ENCODE results near the gene XKR3. TPM values are rescaled to one million over a fixed set of nuclear protein-coding genes. Genes with fewer than 3 reads are reported as not detected.
"Not testable (repeated sequence)": the region's sequence is repeated elsewhere in the genome, so short reads cannot be mapped to it uniquely, and the experiment has no call there.

Gene XKR3
- total and polyA plus RNA-seq, 2 donors (not counting 1 experiment from before 2014, with no cell fraction given): not detected

DNA sequence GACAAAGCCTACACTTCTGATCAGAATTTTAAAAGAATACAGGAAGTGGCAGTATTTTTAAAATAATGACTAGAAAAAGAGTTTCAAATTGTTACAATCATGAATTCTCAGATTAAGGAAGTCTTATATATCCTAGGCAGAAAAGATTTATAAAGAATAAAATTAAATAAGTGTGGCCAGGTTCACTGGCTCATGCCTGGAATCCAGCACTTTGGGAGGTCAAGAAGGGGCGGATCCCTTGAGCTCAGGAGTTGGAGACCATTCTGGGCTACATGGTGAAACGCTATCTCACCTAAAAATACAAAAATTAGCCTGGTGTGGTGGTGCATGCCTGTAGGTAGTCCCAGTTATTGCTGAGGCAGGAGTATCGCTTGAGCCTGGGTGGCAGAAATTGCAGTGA is 24.1 kb downstream of the XKR3 start:
- TF ChIP-seq, protein P1, sequence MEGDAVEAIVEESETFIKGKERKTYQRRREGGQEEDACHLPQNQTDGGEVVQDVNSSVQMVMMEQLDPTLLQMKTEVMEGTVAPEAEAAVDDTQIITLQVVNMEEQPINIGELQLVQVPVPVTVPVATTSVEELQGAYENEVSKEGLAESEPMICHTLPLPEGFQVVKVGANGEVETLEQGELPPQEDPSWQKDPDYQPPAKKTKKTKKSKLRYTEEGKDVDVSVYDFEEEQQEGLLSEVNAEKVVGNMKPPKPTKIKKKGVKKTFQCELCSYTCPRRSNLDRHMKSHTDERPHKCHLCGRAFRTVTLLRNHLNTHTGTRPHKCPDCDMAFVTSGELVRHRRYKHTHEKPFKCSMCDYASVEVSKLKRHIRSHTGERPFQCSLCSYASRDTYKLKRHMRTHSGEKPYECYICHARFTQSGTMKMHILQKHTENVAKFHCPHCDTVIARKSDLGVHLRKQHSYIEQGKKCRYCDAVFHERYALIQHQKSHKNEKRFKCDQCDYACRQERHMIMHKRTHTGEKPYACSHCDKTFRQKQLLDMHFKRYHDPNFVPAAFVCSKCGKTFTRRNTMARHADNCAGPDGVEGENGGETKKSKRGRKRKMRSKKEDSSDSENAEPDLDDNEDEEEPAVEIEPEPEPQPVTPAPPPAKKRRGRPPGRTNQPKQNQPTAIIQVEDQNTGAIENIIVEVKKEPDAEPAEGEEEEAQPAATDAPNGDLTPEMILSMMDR (IDR thresholded peaks at IDR 0.05): no peak
- TF ChIP-seq EZH2 (IDR thresholded peaks at IDR 0.05; ENCODE audit: borderline replicate concordance, insufficient read depth, low read depth, low read length, poor library complexity, severe bottlenecking): no peak
- no peak overlapping the region for H3K4me2 ChIP-seq (replicated peaks; ENCODE audit: low read depth, low read length, poor library complexity, severe bottlenecking)
- peaks cover 5 to 10% of the 10 kb centered on the region in 2 donors for H3K4me1 ChIP-seq (ENCODE audit: control insufficient read depth in 2 of 2, insufficient read depth in 2 of 2, low read length in 2 of 2)
- no peak overlapping the region for H2AFZ ChIP-seq (ENCODE audit: insufficient read depth, low read depth, low read length, poor library complexity, severe bottlenecking)
- Mint-ChIP-seq H3K27ac (no peak overlapping the region), H3K9me3 (ENCODE audit: insufficient read depth) (no peaks in the 10 kb centered on the region), H3K4me1 (peaks cover 24% of the 10 kb centered on the region), H3K27me3 (no peaks in the 10 kb centered on the region), H3K4me3 (no peak overlapping the region)
- no peak overlapping the region for H3K9ac ChIP-seq (ENCODE audit: low read length)
- intact Hi-C loops (cut with micrococcal nuclease): no loop called here
- no peaks in the 10 kb centered on the region for H3K36me3 ChIP-seq (replicated peaks in 1 of 2; ENCODE audit: control extremely low read depth in 1 of 2, control insufficient read depth in 1 of 2, extremely low read depth in 1 of 2, insufficient read depth in 2 of 2, low read length in 1 of 2)
- ChIA-PET POLR2A (no interaction called here), CTCF (no interaction called here)
- no peaks in the 10 kb centered on the region for H4K20me1 ChIP-seq (ENCODE audit: control insufficient read depth, insufficient read depth, low read length, poor library complexity, severe bottlenecking)
- H3K9me3 ChIP-seq (ENCODE audit: control extremely low read depth in 1 of 3, control insufficient read depth in 2 of 3, insufficient read depth in 1 of 3, low read length in 2 of 3): peaks cover 0 to 3% (median 0%) of the 10 kb centered on the region in 3 donors
- no peaks in the 10 kb centered on the region for H3K27me3 ChIP-seq (replicated peaks in 1 of 4; ENCODE audit: control extremely low read depth in 1 of 4, control insufficient read depth in 3 of 4, insufficient read depth in 4 of 4, low read length in 3 of 4)
- WGBS (ENCODE audit: insufficient coverage): no CpG with 5 or more reads among the region's 3 CpGs
- H3K27ac ChIP-seq (ENCODE audit: low read length in 2 of 2): no peak overlapping the region
- no peak for ATAC-seq (ENCODE audit: low read depth)
- no peaks in the 10 kb centered on the region for H3K79me2 ChIP-seq (ENCODE audit: control insufficient read depth, insufficient read depth, low read length)
- DNase-seq: no peak
- H3K4me3 ChIP-seq (ENCODE audit: control extremely low read depth in 1 of 5, extremely low read depth in 1 of 5, insufficient read depth in 1 of 5, low read depth in 2 of 5, low read length in 4 of 5): no peak overlapping the region

DNA sequence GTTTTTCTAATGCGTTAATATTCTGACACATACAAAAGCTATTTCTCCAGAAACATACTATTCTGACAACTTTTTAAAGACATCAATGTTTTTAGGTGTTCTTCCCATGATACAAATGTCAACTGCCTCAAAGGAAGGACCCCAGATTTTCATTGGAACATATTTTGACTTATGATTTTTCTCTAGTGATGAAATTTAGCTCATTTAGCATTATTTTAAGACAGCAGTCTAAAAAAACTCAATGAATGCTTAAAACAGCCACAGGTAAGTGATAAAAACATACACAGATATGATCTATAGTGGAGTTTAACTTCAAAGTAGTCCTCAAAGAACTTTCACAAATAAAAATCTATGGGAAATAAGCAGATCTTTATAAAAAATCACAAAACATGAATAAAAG is 24.9 kb downstream of the XKR3 start:
- Mint-ChIP-seq H3K9me3 (ENCODE audit: insufficient read depth) (no peaks in the 10 kb centered on the region), H3K4me1 (peaks cover 22% of the 10 kb centered on the region), H3K27ac (no peak overlapping the region), H3K27me3 (no peaks in the 10 kb centered on the region), H3K4me3 (no peak overlapping the region)
- no peaks in the 10 kb centered on the region for H4K20me1 ChIP-seq (ENCODE audit: control insufficient read depth, insufficient read depth, low read length, poor library complexity, severe bottlenecking)
- no peaks in the 10 kb centered on the region for H3K79me2 ChIP-seq (ENCODE audit: control insufficient read depth, insufficient read depth, low read length)
- no peaks in the 10 kb centered on the region for H3K36me3 ChIP-seq (replicated peaks in 1 of 2; ENCODE audit: control extremely low read depth in 1 of 2, control insufficient read depth in 1 of 2, extremely low read depth in 1 of 2, insufficient read depth in 2 of 2, low read length in 1 of 2)
- peaks cover 5 to 10% of the 10 kb centered on the region in 2 donors for H3K4me1 ChIP-seq (ENCODE audit: control insufficient read depth in 2 of 2, insufficient read depth in 2 of 2, low read length in 2 of 2)
- DNase-seq (no peak), ATAC-seq (ENCODE audit: low read depth) (no peak)
- H3K9me3 ChIP-seq (ENCODE audit: control extremely low read depth in 1 of 3, control insufficient read depth in 2 of 3, insufficient read depth in 1 of 3, low read length in 2 of 3): peaks cover 0 to 3% (median 0%) of the 10 kb centered on the region in 3 donors
- no peak overlapping the region for H3K4me2 ChIP-seq (replicated peaks; ENCODE audit: low read depth, low read length, poor library complexity, severe bottlenecking)
- no peak overlapping the region for H3K4me3 ChIP-seq (ENCODE audit: control extremely low read depth in 1 of 5, extremely low read depth in 1 of 5, insufficient read depth in 1 of 5, low read depth in 2 of 5, low read length in 4 of 5)
- no peaks in the 10 kb centered on the region for H3K27me3 ChIP-seq (replicated peaks in 1 of 4; ENCODE audit: control extremely low read depth in 1 of 4, control insufficient read depth in 3 of 4, insufficient read depth in 4 of 4, low read length in 3 of 4)
- no CpG with 5 or more reads among the region's 1 CpG for WGBS (ENCODE audit: insufficient coverage)
- H3K27ac ChIP-seq (ENCODE audit: low read length in 2 of 2): no peak overlapping the region
- no peak overlapping the region for H3K9ac ChIP-seq (ENCODE audit: low read length)
- ChIA-PET POLR2A (no interaction called here), CTCF (no interaction called here)
- intact Hi-C loops (cut with micrococcal nuclease): no loop called here
- TF ChIP-seq, protein P1 (IDR thresholded peaks at IDR 0.05): no peak
- TF ChIP-seq EZH2 (IDR thresholded peaks at IDR 0.05; ENCODE audit: borderline replicate concordance, insufficient read depth, low read depth, low read length, poor library complexity, severe bottlenecking): no peak
- H2AFZ ChIP-seq (ENCODE audit: insufficient read depth, low read depth, low read length, poor library complexity, severe bottlenecking): no peak overlapping the region

DNA sequence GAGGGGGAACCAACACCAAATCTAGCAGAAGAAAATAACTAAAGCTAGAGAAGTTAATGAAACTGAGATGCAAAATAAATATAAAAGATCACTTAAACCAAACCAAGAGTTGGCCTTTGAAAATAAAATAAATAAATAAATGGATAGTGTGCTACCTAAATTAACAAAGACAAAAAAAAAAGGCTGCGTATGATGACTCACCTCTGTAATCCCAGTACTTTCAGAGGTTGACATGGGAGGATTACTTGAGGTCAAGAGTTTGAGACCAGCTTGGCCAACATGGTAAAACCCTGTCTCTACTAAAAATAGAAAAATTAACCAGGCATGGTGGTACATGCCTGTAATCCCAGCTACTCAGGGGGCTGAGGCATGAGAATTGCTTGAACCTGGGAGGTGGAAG is 29.7 kb downstream of the XKR3 start:
- H3K9me3 ChIP-seq (ENCODE audit: control extremely low read depth in 1 of 3, control insufficient read depth in 2 of 3, insufficient read depth in 1 of 3, low read length in 2 of 3); H3K79me2 ChIP-seq (ENCODE audit: control insufficient read depth, insufficient read depth, low read length); H3K36me3 ChIP-seq (replicated peaks in 1 of 2; ENCODE audit: control extremely low read depth in 1 of 2, control insufficient read depth in 1 of 2, extremely low read depth in 1 of 2, insufficient read depth in 2 of 2, low read length in 1 of 2); ATAC-seq (ENCODE audit: low read depth); H3K4me3 ChIP-seq (ENCODE audit: control extremely low read depth in 1 of 5, extremely low read depth in 1 of 5, insufficient read depth in 1 of 5, low read depth in 2 of 5, low read length in 4 of 5); CTCF ChIA-PET; H3K27me3 ChIP-seq (replicated peaks in 1 of 4; ENCODE audit: control extremely low read depth in 1 of 4, control insufficient read depth in 3 of 4, insufficient read depth in 4 of 4, low read length in 3 of 4); DNase-seq; POLR2A ChIA-PET; H3K4me3 Mint-ChIP-seq; intact Hi-C loops (cut with micrococcal nuclease); H3K27ac ChIP-seq (ENCODE audit: low read length in 2 of 2); H3K27ac Mint-ChIP-seq; H4K20me1 ChIP-seq (ENCODE audit: control insufficient read depth, insufficient read depth, low read length, poor library complexity, severe bottlenecking); H3K27me3 Mint-ChIP-seq; H3K9ac ChIP-seq (ENCODE audit: low read length); H3K4me2 ChIP-seq (replicated peaks; ENCODE audit: low read depth, low read length, poor library complexity, severe bottlenecking); H3K9me3 Mint-ChIP-seq (ENCODE audit: insufficient read depth); H2AFZ ChIP-seq (ENCODE audit: insufficient read depth, low read depth, low read length, poor library complexity, severe bottlenecking); H3K4me1 ChIP-seq (ENCODE audit: control insufficient read depth in 2 of 2, insufficient read depth in 2 of 2, low read length in 2 of 2): not testable (repeated sequence)
- H3K4me1 Mint-ChIP-seq: peaks cover 10% of the 10 kb centered on the region
- no CpG with 5 or more reads among the region's 1 CpG for WGBS (ENCODE audit: insufficient coverage)

All from B cell (primary cell).